GM10266 (cell line): Measurements from ENCODE around the gene AP2B1.
A peak's percentile ranks its signal among the peaks of the same experiment; 100 is the strongest.

ENCODE experiments used
- DNase-seq: peaks from one replicate; pipeline ENCODE4 v3.0.0; 2012; ENCODE audit errors: extremely low spot score
- CTCF ChIP-seq: IDR thresholded peaks from 2 replicates; pipeline ENCODE4 v1.5.1; 2012; ENCODE audit warnings: mild to moderate bottlenecking, low read depth; ENCODE audit not compliant: control insufficient read depth, insufficient read depth; ENCODE audit errors: missing control alignments

AP2B1 gene

GRCh38 chr17:35731917-35732805 lies 145.0 kb downstream of the AP2B1 start:
- DNase-seq, result peak; percentile 40
- TF ChIP-seq CTCF, result no peak

- no peak for TF ChIP-seq CTCF
- DNase-seq, result peak; percentile 36
Observed at GRCh38 chr17:35732806-35733136, 145.6 kb downstream of the AP2B1 start.

- TF ChIP-seq CTCF, result no peak
- peak; percentile 26 for DNase-seq
Observed at GRCh38 chr17:35733366-35733765, 146.2 kb downstream of the AP2B1 start.

GRCh38 chr17:35734396-35734795 lies 147.3 kb downstream of the AP2B1 start:
- no peak for TF ChIP-seq CTCF
- no peak for DNase-seq

GRCh38 chr17:35735036-35735805 lies 148.1 kb downstream of the AP2B1 start:
- TF ChIP-seq CTCF, result no peak
- no peak for DNase-seq

- no peak for DNase-seq
- no peak for TF ChIP-seq CTCF
Observed at GRCh38 chr17:35736236-35736635, 149.1 kb downstream of the AP2B1 start.
